GM12892 (cell line): ENCODE data around the gene ATP13A2.

Experiments used
- POLR2AphosphoS5 ChIP-seq: IDR thresholded peaks from 2 replicates; pipeline ENCODE4 v1.6.1; 2011; ENCODE audit warnings: low read depth, low read length, control low read depth
- TAF1 ChIP-seq: IDR thresholded peaks from 2 replicates; pipeline ENCODE4 v1.6.1; 2011; ENCODE audit warnings: low read depth, mild to moderate bottlenecking, control low read depth, low read length, borderline replicate concordance

GRCh38 chr1:16972189-16972895, 39.4 kb downstream of the ATP13A2 start:
- TF ChIP-seq POLR2AphosphoS5 = no peak
- no peak for TF ChIP-seq TAF1
